Loucy (cell line): ENCODE data around the gene CCDC144A.
A peak's percentile ranks its signal among the peaks of the same experiment; 100 is the strongest.
"Not testable (repeated sequence)": the region's sequence is repeated elsewhere in the genome, so short reads cannot be mapped to it uniquely, and the experiment has no call there.

Experiments
- H2AFZ ChIP-seq: fragments of 200-600 bp; sonication (generic); 2 replicates; pipeline ENCODE4 v1.6.0; 2016; ENCODE audit warnings: antibody characterized with exemption, mild to moderate bottlenecking, low read length, moderate library complexity
- H3F3A ChIP-seq: fragments of 200-600 bp; 2 replicates; pipeline ENCODE4 v1.6.0; 2016; ENCODE audit warnings: antibody characterized with exemption, low read depth, mild to moderate bottlenecking
- H3K27me3 ChIP-seq: fragments of 200-600 bp; sonication (generic); 2 replicates; pipeline ENCODE4 v1.6.1; 2014; ENCODE audit warnings: low read length, mild to moderate bottlenecking; ENCODE audit not compliant: insufficient read depth, poor library complexity, severe bottlenecking
- H3K36me3 ChIP-seq: fragments of 200-600 bp; sonication (generic); 2 replicates; pipeline ENCODE4 v1.6.1; 2016; ENCODE audit warnings: low read length; ENCODE audit not compliant: insufficient read depth
- H3K4me1 ChIP-seq: fragments of 200-600 bp; sonication (generic); 2 replicates; pipeline ENCODE4 v1.5.1; 2014; ENCODE audit warnings: low read length, mild to moderate bottlenecking; ENCODE audit not compliant: insufficient read depth, poor library complexity, severe bottlenecking
- H3K4me2 ChIP-seq: fragments of 200-600 bp; sonication (generic); 2 replicates; pipeline ENCODE4 v1.6.0; 2014; ENCODE audit warnings: antibody characterized with exemption, low read length, low read depth, mild to moderate bottlenecking; ENCODE audit not compliant: poor library complexity, severe bottlenecking
- H3K4me3 ChIP-seq: fragments of 200-600 bp; sonication (generic); 2 replicates; pipeline ENCODE4 v1.5.1; 2014; ENCODE audit warnings: low read length, mild to moderate bottlenecking, mixed read lengths; ENCODE audit not compliant: poor library complexity, severe bottlenecking
- H3K79me2 ChIP-seq: fragments of 200-600 bp; sonication (generic); 2 replicates; pipeline ENCODE4 v1.6.1; 2014; ENCODE audit warnings: low read length; ENCODE audit not compliant: insufficient read depth
- H3K9ac ChIP-seq: fragments of 200-600 bp; sonication (generic); 2 replicates; pipeline ENCODE4 v1.6.0; 2014; ENCODE audit warnings: mild to moderate bottlenecking, low read depth, low read length, moderate library complexity; ENCODE audit not compliant: poor library complexity, severe bottlenecking
- H3K9me2 ChIP-seq: fragments of 200-600 bp; sonication (generic); replicated peaks from 2 replicates; pipeline ENCODE4 v1.6.1; 2016; ENCODE audit warnings: low read depth, low read length, mixed read lengths
- H3K9me3 ChIP-seq: fragments of 200-600 bp; sonication (generic); 2 replicates; pipeline ENCODE4 v1.6.1; 2014; ENCODE audit warnings: mild to moderate bottlenecking, antibody characterized with exemption, low read length, low read depth; ENCODE audit not compliant: insufficient read depth
- H4K20me1 ChIP-seq: fragments of 200-600 bp; sonication (generic); 2 replicates; pipeline ENCODE4 v1.6.0; 2014; ENCODE audit warnings: antibody characterized with exemption, low read length, mild to moderate bottlenecking; ENCODE audit not compliant: insufficient read depth, poor library complexity, severe bottlenecking
- TF ChIP-seq, protein P1 (sequence below): fragments of 200-600 bp; sonication (generic); conservative IDR thresholded peaks from 2 replicates; pipeline ENCODE4 v1.5.1; 2014; ENCODE audit warnings: mild to moderate bottlenecking, antibody characterized with exemption, low read length

The CCDC144A gene

DNA sequence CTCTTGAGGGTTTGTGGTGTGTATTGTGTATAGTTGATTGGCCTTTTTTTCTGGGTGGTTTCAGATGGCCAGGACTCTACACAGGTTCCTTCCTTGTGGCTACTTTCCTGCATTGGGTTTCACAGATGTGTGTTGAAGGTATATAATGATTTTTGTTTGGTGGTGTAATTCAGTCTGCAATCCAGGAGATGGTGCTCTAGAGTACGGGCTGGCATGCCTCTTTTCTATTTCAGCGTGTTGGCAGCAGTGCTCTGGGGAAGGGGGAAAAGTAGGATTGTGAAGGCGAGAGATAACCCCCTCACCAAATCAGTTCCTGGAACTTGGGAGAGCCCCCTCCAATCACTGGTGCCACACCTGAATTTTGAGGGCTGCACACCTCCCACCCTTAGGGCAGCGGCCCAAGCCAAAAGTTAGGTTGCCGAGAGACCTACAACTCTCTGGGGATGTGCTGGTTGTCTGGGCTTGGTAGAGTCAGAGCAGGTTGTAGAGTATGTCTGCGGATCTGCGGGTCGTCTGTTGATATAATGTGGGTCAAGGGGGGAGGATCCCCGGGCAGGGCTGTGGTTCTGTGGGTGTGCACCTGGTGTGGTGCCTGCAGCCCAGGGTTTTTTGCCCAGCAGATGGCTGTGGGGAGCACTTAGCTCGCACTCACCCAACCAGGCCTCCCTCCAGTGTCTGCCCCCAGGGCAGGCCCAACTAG lies 61.3 kb downstream of the CCDC144A start:
- H3K9ac ChIP-seq, H3K9me2 ChIP-seq, H3K79me2 ChIP-seq, H3F3A ChIP-seq, H3K27me3 ChIP-seq, H4K20me1 ChIP-seq, H3K9me3 ChIP-seq, H3K4me1 ChIP-seq, H3K4me3 ChIP-seq, H3K36me3 ChIP-seq, H2AFZ ChIP-seq: not testable (repeated sequence)
- H3K4me2 ChIP-seq = peak overlapping the region; percentile 42
- TF ChIP-seq, protein P1, sequence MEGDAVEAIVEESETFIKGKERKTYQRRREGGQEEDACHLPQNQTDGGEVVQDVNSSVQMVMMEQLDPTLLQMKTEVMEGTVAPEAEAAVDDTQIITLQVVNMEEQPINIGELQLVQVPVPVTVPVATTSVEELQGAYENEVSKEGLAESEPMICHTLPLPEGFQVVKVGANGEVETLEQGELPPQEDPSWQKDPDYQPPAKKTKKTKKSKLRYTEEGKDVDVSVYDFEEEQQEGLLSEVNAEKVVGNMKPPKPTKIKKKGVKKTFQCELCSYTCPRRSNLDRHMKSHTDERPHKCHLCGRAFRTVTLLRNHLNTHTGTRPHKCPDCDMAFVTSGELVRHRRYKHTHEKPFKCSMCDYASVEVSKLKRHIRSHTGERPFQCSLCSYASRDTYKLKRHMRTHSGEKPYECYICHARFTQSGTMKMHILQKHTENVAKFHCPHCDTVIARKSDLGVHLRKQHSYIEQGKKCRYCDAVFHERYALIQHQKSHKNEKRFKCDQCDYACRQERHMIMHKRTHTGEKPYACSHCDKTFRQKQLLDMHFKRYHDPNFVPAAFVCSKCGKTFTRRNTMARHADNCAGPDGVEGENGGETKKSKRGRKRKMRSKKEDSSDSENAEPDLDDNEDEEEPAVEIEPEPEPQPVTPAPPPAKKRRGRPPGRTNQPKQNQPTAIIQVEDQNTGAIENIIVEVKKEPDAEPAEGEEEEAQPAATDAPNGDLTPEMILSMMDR = peak; percentile 47

DNA sequence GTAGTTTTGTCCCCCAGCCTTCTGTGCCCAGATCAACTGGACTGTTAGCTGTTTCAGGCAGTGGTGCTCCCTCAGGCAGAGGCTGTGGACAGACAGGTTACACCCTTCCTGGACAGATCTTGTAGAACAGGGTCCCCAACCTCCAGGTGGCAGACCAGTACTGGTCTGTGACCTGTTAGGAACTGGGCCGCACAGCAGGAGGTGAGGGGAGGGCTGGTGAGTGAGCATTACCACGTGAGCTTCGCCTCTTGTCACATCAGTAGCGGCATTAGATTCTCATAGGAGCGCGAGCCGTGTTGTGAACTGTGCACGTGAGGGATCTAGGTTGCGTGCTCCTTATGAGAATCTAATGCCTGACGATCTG lies 61.9 kb downstream of the CCDC144A start:
- not testable (repeated sequence) for H3K9me2 ChIP-seq, H3K4me2 ChIP-seq, H3K4me1 ChIP-seq, H3K79me2 ChIP-seq, H3K4me3 ChIP-seq, H4K20me1 ChIP-seq, H3K36me3 ChIP-seq, H3K9ac ChIP-seq, H3K27me3 ChIP-seq, H3F3A ChIP-seq, H2AFZ ChIP-seq, H3K9me3 ChIP-seq

DNA sequence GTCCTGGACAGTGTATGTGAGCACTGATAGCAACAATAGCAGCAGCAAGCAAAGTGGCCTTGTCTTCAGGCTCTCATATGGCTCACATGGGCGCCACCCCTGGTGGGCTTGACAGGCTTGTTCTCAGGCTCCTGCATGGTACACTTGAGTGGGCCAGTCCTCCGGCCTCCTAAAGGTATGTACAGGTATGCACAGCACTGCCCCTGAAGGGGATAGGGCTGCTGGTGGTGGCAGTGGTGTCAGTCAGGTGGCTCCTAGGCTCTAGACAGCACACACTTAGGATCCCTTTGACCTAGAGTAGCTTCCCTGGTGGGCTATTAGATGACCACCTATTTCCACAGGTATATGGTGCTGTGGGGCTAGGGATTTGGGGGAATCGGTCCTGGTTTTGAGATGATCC lies 67.5 kb downstream of the CCDC144A start:
- H3F3A ChIP-seq, H3K9me3 ChIP-seq, H4K20me1 ChIP-seq, H3K9me2 ChIP-seq, H3K36me3 ChIP-seq, H3K4me3 ChIP-seq, H3K27me3 ChIP-seq, H2AFZ ChIP-seq, H3K4me1 ChIP-seq, H3K79me2 ChIP-seq, H3K9ac ChIP-seq, H3K4me2 ChIP-seq: not testable (repeated sequence)

DNA sequence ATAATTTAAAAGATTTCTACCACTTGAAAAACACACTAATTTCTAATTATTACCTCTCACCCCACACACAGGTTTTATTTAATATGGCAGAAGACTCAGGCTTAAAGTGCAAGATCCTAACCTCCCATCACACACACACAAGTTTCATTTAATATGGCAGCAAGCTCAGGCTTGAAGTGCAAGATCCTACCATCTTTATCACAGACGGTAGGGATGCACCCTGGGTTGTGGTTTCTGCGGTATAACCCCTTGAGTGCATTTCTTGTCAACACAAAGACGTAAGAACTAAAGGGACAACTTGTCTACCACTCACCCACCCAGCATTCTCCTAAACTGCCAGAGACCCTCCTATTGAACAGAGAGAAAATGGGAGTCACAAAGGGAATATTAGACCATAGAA lies 68.1 kb downstream of the CCDC144A start:
- not testable (repeated sequence) for H3K4me1 ChIP-seq, H3F3A ChIP-seq, H4K20me1 ChIP-seq, H3K27me3 ChIP-seq, H3K4me2 ChIP-seq, H2AFZ ChIP-seq, H3K9me2 ChIP-seq, H3K79me2 ChIP-seq, H3K36me3 ChIP-seq, H3K4me3 ChIP-seq, H3K9me3 ChIP-seq, H3K9ac ChIP-seq

DNA sequence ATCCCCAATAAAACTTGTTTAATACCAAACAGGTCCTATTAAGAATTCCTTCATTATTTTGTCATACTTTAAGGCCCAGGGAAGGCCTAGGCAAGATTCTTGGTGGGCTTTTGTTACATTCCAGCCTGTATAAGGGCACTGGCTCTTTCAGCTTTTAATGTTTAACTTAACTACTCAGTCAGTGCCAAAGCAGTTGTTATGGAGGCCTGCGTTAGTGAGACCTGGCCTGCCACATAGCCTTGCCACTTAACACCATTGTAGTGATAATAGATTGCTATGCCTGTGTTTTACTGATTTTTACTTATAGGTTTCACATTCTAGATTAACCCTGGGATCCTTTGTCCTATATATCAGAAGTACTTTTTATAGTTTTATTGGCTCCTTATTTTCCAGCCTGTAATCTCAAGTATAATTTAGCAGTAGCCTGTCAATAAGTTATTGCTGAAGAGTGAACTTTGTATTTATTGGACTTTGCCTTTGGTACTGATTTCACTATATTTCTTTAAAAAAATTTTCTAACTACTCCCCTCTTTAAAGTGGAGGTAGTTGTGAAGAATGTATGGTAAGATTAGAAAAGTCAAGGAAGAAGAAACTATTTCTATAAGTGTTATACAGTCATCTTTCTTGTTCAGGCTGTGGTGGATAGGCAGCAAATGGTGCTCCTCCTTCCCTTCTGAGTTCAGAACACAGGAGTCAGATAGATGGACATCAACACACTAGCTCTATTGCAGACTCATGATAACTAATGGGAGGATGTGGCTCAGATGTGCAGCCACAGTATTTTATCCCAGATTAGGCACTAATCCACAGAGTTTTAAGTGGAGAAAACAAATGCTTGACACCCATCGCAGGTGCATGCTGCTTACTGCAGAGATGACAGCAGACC lies 78.5 kb downstream of the CCDC144A start:
- H2AFZ ChIP-seq, H3F3A ChIP-seq, H3K27me3 ChIP-seq, H3K9ac ChIP-seq, H3K36me3 ChIP-seq, H3K4me2 ChIP-seq, H3K4me1 ChIP-seq, H3K4me3 ChIP-seq, H4K20me1 ChIP-seq, H3K9me2 ChIP-seq, H3K9me3 ChIP-seq, H3K79me2 ChIP-seq: not testable (repeated sequence)

DNA sequence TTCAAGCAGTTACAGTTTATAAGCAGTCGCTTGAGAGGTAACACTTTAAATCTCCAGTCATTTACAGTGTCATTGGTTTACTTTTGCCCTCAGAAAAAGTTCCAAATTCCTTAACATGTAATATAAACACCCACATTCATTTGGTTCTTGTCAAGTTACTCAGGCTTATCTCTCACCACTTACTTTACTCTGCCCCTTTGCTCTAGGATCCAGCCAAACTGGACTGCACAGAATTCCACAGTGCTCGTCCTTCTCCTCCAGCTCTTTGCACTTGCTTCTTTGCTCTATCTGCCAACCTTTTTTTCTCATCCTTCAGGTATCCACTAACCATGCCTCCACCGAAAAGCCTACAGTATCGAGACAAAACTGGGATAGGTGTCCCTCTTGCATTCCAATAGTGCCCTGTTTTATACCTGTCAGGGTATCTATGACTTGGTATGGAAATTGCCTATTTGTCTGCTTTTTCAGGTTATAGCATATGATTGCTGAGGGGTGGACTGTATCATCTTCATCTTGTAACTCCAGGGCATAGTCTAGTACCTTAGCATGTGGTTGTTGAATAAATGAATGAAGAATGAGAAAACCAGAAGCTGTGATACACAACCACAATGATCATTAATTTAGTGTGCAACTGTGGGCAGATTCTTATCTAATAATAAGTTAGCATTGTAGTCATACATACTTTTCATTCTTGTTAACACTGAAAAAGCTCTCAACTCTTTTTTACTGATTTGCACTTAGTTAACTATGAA lies 82.5 kb downstream of the CCDC144A start:
- not testable (repeated sequence) for H4K20me1 ChIP-seq, H3K4me2 ChIP-seq, H3K9me2 ChIP-seq, H3K79me2 ChIP-seq, H3K36me3 ChIP-seq, H3K4me3 ChIP-seq, H2AFZ ChIP-seq, H3F3A ChIP-seq, H3K9ac ChIP-seq, H3K9me3 ChIP-seq, H3K4me1 ChIP-seq, H3K27me3 ChIP-seq
